ENCODE data around the gene DNAJC11.

- TF ChIP-seq POLR2A (IDR thresholded peaks at IDR 0.05), result no peak
- TF ChIP-seq CTCF (IDR thresholded peaks at IDR 0.05), result no peak
Observed at GRCh38 chr1:6750490-6750889, 48.9 kb upstream of the DNAJC11 start.
